IMR-90 (cell line): ENCODE results near the gene TOM1.

Source experiments
- CHD1 ChIP-seq: IDR thresholded peaks from 2 replicates; pipeline ENCODE4 v1.6.1; 2012; ENCODE audit warnings: low read depth, low read length, improper control_type of control experiment
- CTCF ChIP-seq: conservative IDR thresholded peaks from 2 replicates; pipeline ENCODE4 v1.5.1; 2012; ENCODE audit warnings: mild to moderate bottlenecking, low read depth, low read length, improper control_type of control experiment
- FOS ChIP-seq: fragments of 150-350 bp; IDR thresholded peaks from 2 replicates; pipeline ENCODE4 v1.6.1; 2016; ENCODE audit warnings: low read depth, low read length
- POLR2A ChIP-seq: IDR thresholded peaks from 2 replicates; pipeline ENCODE4 v1.6.1; 2012; ENCODE audit warnings: mild to moderate bottlenecking, low read depth, low read length

GRCh38 chr22:35310556-35311550 is 11.2 kb downstream of the TOM1 start:
- TF ChIP-seq CTCF (no peak), FOS (no peak), CHD1 (no peak), POLR2A (no peak)
